Naive thymus-derived CD4-positive, alpha-beta T cell (primary cell): ENCODE measurements around the gene ATXN7. TPM values are rescaled to one million over a fixed set of nuclear protein-coding genes. Genes with fewer than 3 reads are reported as not detected.
A peak's percentile ranks its signal among the peaks of the same experiment; 100 is the strongest.

Source experiments
- ATAC-seq: fragments of 150-1000 bp; cut with Tn5 transposase; 2 replicates; pipeline ENCODE4 v1.10.0; 2021; ENCODE audit warnings: mild to moderate bottlenecking, moderate library complexity
- CTCF ChIA-PET: fragments of 350-600 bp; sonication (Branson Sonifier 250); formaldehyde crosslinking; loops from one replicate; lab custom pipeline; 2021; ENCODE audit warnings: antibody characterized with exemption; lab: Charles Lee
- POLR2A ChIA-PET: fragments of 350-600 bp; sonication (Branson Sonifier 250); formaldehyde crosslinking; loops from one replicate; lab custom pipeline; 2021; ENCODE audit warnings: antibody characterized with exemption, inconsistent platforms; lab: Charles Lee
- DNase-seq, 9 donors: peaks; one replicate each; pipeline versions ENCODE4 v3.0.0 to v3.0.0-alpha.2; 2020 to 2022; ENCODE audit warnings: mixed read lengths in 1 of 9
- H3K27ac ChIP-seq: one replicate; pipeline ENCODE4 v1.7.0; 2013; ENCODE audit warnings: mild to moderate bottlenecking, low read depth, low read length, moderate library complexity
- H3K27me3 ChIP-seq, 2 donors: one replicate each; pipeline ENCODE4 v1.7.0; 2013; ENCODE audit warnings: low read length in 2 of 2, mild to moderate bottlenecking in 2 of 2, moderate library complexity in 2 of 2; ENCODE audit not compliant: control insufficient read depth in 2 of 2, insufficient read depth in 2 of 2
- H3K36me3 ChIP-seq, 3 experiments: 1 replicate in 2 of 3; 2 replicates in 1 of 3; pipeline ENCODE4 v1.7.0; 2013; ENCODE audit warnings: low read length in 3 of 3, mild to moderate bottlenecking in 3 of 3, moderate library complexity in 1 of 3; ENCODE audit not compliant: insufficient read depth in 3 of 3, control insufficient read depth in 2 of 3
- H3K4me1 ChIP-seq, 2 donors: one replicate each; pipeline ENCODE4 v1.7.0; 2013; ENCODE audit warnings: low read length in 2 of 2, mild to moderate bottlenecking in 2 of 2, moderate library complexity in 1 of 2; ENCODE audit not compliant: control insufficient read depth in 2 of 2, insufficient read depth in 2 of 2
- H3K4me3 ChIP-seq: 2 replicates; pipeline ENCODE4 v1.7.0; 2013; ENCODE audit warnings: mild to moderate bottlenecking, low read length
- H3K9me3 ChIP-seq, 3 experiments: 1 replicate in 2 of 3; 2 replicates in 1 of 3; pipeline ENCODE4 v1.7.0; 2013; ENCODE audit warnings: low read length in 3 of 3; ENCODE audit not compliant: control insufficient read depth in 2 of 3
- H3K27ac Mint-ChIP-seq, 9 donors: one replicate each; pipeline ENCODE4 v1.8.0; 2020 to 2022; ENCODE audit warnings: mixed read lengths in 9 of 9, mild to moderate bottlenecking in 8 of 9, moderate library complexity in 5 of 9, inconsistent platforms in 2 of 9
- H3K27me3 Mint-ChIP-seq, 5 donors: one replicate each; pipeline ENCODE4 v1.8.0; 2021 to 2022; ENCODE audit warnings: mixed read lengths in 5 of 5, mild to moderate bottlenecking in 1 of 5
- H3K36me3 Mint-ChIP-seq, 5 donors: one replicate each; pipeline ENCODE4 v1.8.0; 2020 to 2022; ENCODE audit warnings: mixed read lengths in 5 of 5, mild to moderate bottlenecking in 3 of 5, inconsistent platforms in 1 of 5
- H3K4me1 Mint-ChIP-seq, 7 donors: one replicate each; pipeline ENCODE4 v1.8.0; 2020 to 2022; ENCODE audit warnings: mixed read lengths in 7 of 7, mild to moderate bottlenecking in 3 of 7, inconsistent platforms in 1 of 7
- H3K4me3 Mint-ChIP-seq, 10 donors: one replicate each; pipeline ENCODE4 v1.8.0; 2020 to 2022; ENCODE audit warnings: mild to moderate bottlenecking in 10 of 10, mixed read lengths in 10 of 10, moderate library complexity in 6 of 10, inconsistent platforms in 2 of 10
- H3K9me3 Mint-ChIP-seq, 11 donors: one replicate each; pipeline ENCODE4 v1.8.0; 2020 to 2022; ENCODE audit warnings: mixed read lengths in 11 of 11, mild to moderate bottlenecking in 4 of 11, inconsistent platforms in 1 of 11, moderate library complexity in 1 of 11
- intact Hi-C, 2 donors: fragments of 100-400 bp; cut with micrococcal nuclease; formaldehyde crosslinking; loops; one replicate each; pipeline ENCODE4 v1.15.1; 2023
- polyA plus RNA-seq, 2 donors: library from polyadenylated mRNA; unstranded; fragments of 300-500 nt; fragmentation: Illumina TruSeq; gene quantifications; one replicate each; pipeline ENCODE4 v1.2.3, GENCODE V29; 2021
- total RNA-seq, 6 experiments: library from RNA in 5 of 6; stranded (reverse) in 5 of 6; gene quantifications; 1 replicate in 5 of 6; 2 replicates in 1 of 6; pipeline ENCODE4 v1.2.3 and lab custom pipeline; 2021 to 2026

Gene ATXN7
- total and polyA plus RNA-seq, 7 experiments from 2014 or later: 29.8 to 204 (median 142) TPM

DNA sequence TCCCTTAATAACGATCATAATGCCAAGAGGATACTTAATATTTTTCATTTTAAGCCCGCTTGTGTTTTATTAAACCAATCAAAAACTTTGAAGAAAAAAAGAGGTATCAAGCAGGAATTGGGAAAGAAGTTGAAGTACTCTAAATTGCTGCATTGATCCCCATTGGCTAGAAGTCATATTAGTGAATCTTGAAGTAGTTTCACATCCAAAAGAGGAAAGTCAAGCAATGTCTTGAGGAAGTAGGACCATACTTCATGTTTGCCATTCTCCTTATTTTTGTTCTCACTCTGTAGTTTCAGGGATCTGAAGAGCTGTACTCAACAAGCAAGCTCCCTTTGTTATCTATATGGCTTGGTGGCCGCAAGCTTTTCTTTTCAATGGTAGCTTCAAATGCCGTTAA lies 46.3 kb downstream of the ATXN7 start:
- peaks cover 0 to 1% (median 0%) of the 10 kb centered on the region in 11 donors for H3K9me3 Mint-ChIP-seq
- peaks cover 15 to 21% of the 10 kb centered on the region in 2 donors for H3K4me1 ChIP-seq

DNA sequence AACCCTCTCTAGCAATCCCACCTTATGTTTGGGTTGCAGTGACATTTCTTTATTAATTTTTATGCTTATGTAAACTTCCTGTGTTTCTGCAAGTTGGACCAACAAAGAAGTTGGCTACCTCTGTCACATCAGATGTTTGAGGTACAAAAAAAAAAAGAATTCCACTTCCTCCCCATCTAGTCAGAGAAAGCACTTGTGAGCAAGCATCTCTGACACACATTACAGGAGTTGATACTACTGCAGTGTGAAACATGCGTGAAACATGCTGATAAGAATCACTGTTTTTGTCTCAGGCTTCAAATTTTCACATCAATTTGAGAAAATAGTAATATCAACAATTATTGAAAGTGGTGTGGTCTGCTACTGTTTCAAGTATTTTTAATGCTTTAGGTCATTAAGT lies 47.2 kb downstream of the ATXN7 start:
- peak overlapping the region; percentile 85 to 98 (median 89) for H3K4me3 Mint-ChIP-seq
- H3K9me3 Mint-ChIP-seq: peaks cover 0 to 1% (median 0%) of the 10 kb centered on the region in 11 donors
- peaks cover 0 to 11% (median 0%) of the 10 kb centered on the region in 5 donors for H3K36me3 Mint-ChIP-seq
- no peaks in the 10 kb centered on the region for H3K9me3 ChIP-seq
- DNase-seq: peak in 7 of 9 donors; percentile 41 to 69 (median 58)
- H3K27ac ChIP-seq: peak overlapping the region; percentile 96
- peaks cover 0 to 54% (median 38%) of the 10 kb centered on the region in 7 donors for H3K4me1 Mint-ChIP-seq
- POLR2A ChIA-PET: interaction anchor here (0.8 to 1.8 kb wide), 4 partner anchors 48 to 68 kb away, joined by 4 to 14 read pairs (median 9); partner anchors contain the start of genes ATXN7 and THOC7
- H3K27me3 ChIP-seq: no peaks in the 10 kb centered on the region
- peak; percentile 24 for ATAC-seq
- peaks cover 15 to 21% of the 10 kb centered on the region in 2 donors for H3K4me1 ChIP-seq
- no peaks in the 10 kb centered on the region for H3K27me3 Mint-ChIP-seq
- CTCF ChIA-PET: interaction anchor here (0.7 kb wide), 1 partner anchor 51 kb away, joined by 3 read pairs; no protein-coding TSS in a partner anchor
- H3K27ac Mint-ChIP-seq: peak overlapping the region; percentile 88 to 99 (median 95)
- intact Hi-C loops: loop anchor here (1.0 kb wide), 4 partner anchors 11 to 112 kb away; partner anchors contain the start of gene PSMD6 (in 1 of the 2)
- peak overlapping the region; percentile 61 for H3K4me3 ChIP-seq
- peaks cover 0 to 4% (median 0%) of the 10 kb centered on the region in 3 experiments for H3K36me3 ChIP-seq

More for the DNA sequence above, 46.3 kb downstream of the ATXN7 start:
- no peak for ATAC-seq
- peaks cover 0 to 54% (median 38%) of the 10 kb centered on the region in 7 donors for H3K4me1 Mint-ChIP-seq
- Histone ChIP-seq H3K27me3 (no peaks in the 10 kb centered on the region), H3K36me3 (peaks cover 0 to 4% (median 0%) of the 10 kb centered on the region in 3 experiments), H3K27ac (peak overlapping the region; percentile 96), H3K9me3 (no peaks in the 10 kb centered on the region), H3K4me3 (no peak overlapping the region)
- DNase-seq: no peak
- ChIA-PET POLR2A (interaction anchor here (0.8 kb wide), 2 partner anchors 33 to 58 kb away, joined by 3 to 5 read pairs; no protein-coding TSS in a partner anchor), CTCF (no interaction called here)
- H3K27me3 Mint-ChIP-seq: no peaks in the 10 kb centered on the region
- H3K4me3 Mint-ChIP-seq: peak overlapping the region in 2 of 10 donors; percentile 16 to 88
- peak overlapping the region in 8 of 9 donors; percentile 88 to 99 (median 96) for H3K27ac Mint-ChIP-seq
- intact Hi-C loops: loop anchor here in 1 of 2 donors (1.0 kb wide), 1 partner anchor 10 kb away; no protein-coding TSS in a partner anchor
- peaks cover 0 to 11% (median 0%) of the 10 kb centered on the region in 5 donors for H3K36me3 Mint-ChIP-seq

DNA sequence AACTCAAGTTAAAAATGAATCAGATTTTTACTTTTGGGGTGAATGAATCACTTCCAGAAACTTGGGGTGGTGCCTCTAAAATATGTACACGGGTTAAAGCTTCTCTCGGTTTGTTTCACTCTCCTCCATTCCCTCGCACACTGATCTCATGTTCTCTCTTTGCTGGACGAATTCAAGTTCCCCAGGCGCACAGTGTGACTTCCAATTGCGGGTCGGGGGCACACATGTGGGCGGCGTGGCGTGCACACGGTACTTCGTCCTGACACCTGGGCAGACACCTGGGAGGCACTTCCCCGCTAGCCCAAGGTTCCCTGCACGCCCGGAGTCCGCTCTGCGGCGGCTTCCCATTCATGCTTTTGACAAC lies 47.8 kb downstream of the ATXN7 start:
- Histone ChIP-seq H3K4me3 (peak overlapping the region; percentile 61), H3K27ac (peak overlapping the region; percentile 96), H3K36me3 (peaks cover 0 to 4% (median 0%) of the 10 kb centered on the region in 3 experiments), H3K9me3 (no peaks in the 10 kb centered on the region), H3K4me1 (peaks cover 15 to 21% of the 10 kb centered on the region in 2 donors), H3K27me3 (no peaks in the 10 kb centered on the region)
- DNase-seq (peak in 2 of 9 donors; percentile 52 to 56), ATAC-seq (peak; percentile 12)
- H3K36me3 Mint-ChIP-seq: peaks cover 3 to 14% (median 4%) of the 10 kb centered on the region in 5 donors
- ChIA-PET POLR2A (interaction anchor here (0.8 to 1.8 kb wide), 8 partner anchors 9 to 72 kb away, joined by 3 to 14 read pairs (median 4); partner anchors contain the start of genes ATXN7 and THOC7), CTCF (interaction anchor here (0.7 to 1.4 kb wide), 2 partner anchors 50 to 112 kb away, joined by 3 read pairs; partner anchors contain the start of gene PSMD6)
- H3K9me3 Mint-ChIP-seq: no peaks in the 10 kb centered on the region
- H3K4me3 Mint-ChIP-seq: peak overlapping the region; percentile 85 to 98 (median 89)
- H3K27me3 Mint-ChIP-seq: no peaks in the 10 kb centered on the region
- peaks cover 2 to 55% (median 42%) of the 10 kb centered on the region in 7 donors for H3K4me1 Mint-ChIP-seq
- H3K27ac Mint-ChIP-seq: peak overlapping the region; percentile 88 to 99 (median 95)
- intact Hi-C loops: loop anchor here (1.0 kb wide), 3 partner anchors 15 to 112 kb away; partner anchors contain the start of gene PSMD6 (in 1 of the 2)

DNA sequence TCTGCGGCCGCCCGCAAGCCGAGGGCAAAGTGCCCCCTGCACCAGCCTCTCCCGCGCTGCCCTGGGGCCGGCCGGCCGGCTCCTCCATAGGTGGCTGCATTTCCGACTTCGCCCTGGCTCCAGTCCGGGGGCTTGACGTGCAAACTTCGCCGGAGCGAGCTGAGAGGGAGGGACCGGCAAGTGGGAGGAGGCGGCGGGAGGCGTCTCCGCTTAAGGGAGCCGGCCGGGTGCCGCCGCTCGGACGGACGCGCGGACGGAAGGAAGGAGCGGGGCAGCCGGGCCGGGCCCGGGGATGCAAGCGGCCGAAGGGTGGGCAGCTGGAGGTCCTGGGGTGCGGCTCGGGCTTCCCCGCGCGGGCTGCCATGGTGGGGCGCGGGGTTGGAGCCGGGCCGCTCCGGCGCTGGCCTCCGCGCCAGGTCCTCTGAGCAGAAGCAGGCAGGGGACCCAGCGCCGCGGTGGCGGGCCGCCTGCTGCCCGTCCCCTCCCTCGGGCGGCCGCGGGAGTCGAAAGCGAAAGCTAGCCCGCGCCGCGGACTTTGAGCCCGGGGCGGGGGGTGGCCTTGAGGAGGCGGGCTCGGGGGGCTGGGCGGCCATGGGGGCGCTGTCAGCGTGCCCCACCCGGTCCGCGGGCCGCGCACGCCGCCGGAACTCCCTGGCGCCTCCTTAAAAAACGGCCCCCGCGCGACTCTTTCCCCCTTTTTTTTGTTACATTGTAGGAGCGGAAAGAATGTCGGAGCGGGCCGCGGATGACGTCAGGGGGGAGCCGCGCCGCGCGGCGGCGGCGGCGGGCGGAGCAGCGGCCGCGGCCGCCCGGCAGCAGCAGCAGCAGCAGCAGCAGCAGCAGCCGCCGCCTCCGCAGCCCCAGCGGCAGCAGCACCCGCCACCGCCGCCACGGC lies 48.5 kb downstream of the ATXN7 start, which contains the start of gene SCAANT1:
SCAANT1 (minus strand) TSS at position 511 of the 895 bp plus-strand sequence.
- CTCF ChIA-PET: interaction anchor here (1.4 kb wide), 1 partner anchor 111 kb away, joined by 3 read pairs; the partner anchor contains the start of gene PSMD6

DNA sequence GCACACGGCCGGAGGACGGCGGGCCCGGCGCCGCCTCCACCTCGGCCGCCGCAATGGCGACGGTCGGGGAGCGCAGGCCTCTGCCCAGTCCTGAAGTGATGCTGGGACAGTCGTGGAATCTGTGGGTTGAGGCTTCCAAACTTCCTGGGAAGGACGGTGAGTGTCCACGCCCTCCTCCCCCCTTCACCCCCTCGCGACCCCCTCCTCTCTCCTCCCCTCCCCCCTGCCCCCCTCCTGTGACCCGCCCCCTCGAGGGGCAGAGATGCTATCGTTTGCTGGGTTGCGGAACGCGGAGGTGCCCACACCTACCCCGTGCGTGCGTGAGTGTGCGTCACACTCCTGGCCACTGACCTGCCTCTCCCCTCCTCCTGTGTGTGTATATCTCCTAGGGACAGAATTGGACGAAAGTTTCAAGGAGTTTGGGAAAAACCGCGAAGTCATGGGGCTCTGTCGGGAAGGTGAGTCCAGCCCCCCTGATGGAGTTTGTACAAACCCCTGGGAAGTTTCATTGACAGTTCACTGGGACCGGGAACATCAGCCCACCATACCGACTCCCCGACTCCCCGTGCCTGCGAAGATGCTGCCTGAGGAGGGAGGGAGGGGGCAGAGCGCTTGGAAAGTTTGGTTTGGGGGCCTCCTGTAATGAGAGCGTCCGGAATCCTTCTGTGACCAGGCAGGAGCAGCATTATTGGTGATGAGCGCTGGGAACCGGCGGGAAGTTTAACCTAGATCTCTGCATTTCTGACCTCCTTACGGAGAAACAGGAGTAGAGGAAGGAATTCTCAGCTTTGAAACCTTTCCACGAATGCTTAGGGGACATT lies 49.3 kb downstream of the ATXN7 start:
- H3K9me3 Mint-ChIP-seq: no peaks in the 10 kb centered on the region
- peaks cover 0 to 16% (median 0%) of the 10 kb centered on the region in 3 experiments for H3K36me3 ChIP-seq
- no peaks in the 10 kb centered on the region for H3K27me3 Mint-ChIP-seq
- no peaks in the 10 kb centered on the region for H3K9me3 ChIP-seq
- CTCF ChIA-PET: interaction anchor here (1.4 kb wide), 1 partner anchor 111 kb away, joined by 3 read pairs; the partner anchor contains the start of gene PSMD6
- peaks cover 15 to 21% of the 10 kb centered on the region in 2 donors for H3K4me1 ChIP-seq
- H3K4me3 Mint-ChIP-seq: peak overlapping the region; percentile 80 to 95 (median 89)
- H3K36me3 Mint-ChIP-seq: peaks cover 4 to 24% (median 15%) of the 10 kb centered on the region in 5 donors
- POLR2A ChIA-PET: interaction anchor here (1.2 to 1.8 kb wide), 7 partner anchors 11 to 66 kb away, joined by 3 to 14 read pairs (median 4); partner anchors contain the start of genes ATXN7 and THOC7
- peak overlapping the region; percentile 59 to 97 (median 93) for H3K27ac Mint-ChIP-seq
- DNase-seq: peak in 5 of 9 donors; percentile 1 to 55 (median 7)
- H3K27me3 ChIP-seq: no peaks in the 10 kb centered on the region
- peaks cover 4 to 58% (median 53%) of the 10 kb centered on the region in 7 donors for H3K4me1 Mint-ChIP-seq
- peak overlapping the region; percentile 96 for H3K27ac ChIP-seq
- peak; percentile 45 for ATAC-seq
- intact Hi-C loops: loop anchor here (1.0 to 2.0 kb wide), 7 partner anchors 20 to 110 kb away; partner anchors contain the start of genes ATXN7 (in 1 of the 2), PSMD6 (in 1 of the 2) and THOC7 (in 1 of the 2)
- peak overlapping the region; percentile 46 for H3K4me3 ChIP-seq

More for the DNA sequence above, 48.5 kb downstream of the ATXN7 start, which contains the start of gene SCAANT1:
- peak; percentile 69 to 85 (median 83) for DNase-seq
- Histone ChIP-seq H3K4me3 (peak within 1 kb of the TSS; percentile 61), H3K27me3 (no peaks in the 10 kb centered on the region), H3K9me3 (no peaks in the 10 kb centered on the region), H3K36me3 (peaks cover 0 to 9% (median 0%) of the 10 kb centered on the region in 3 experiments), H3K4me1 (peaks cover 15 to 21% of the 10 kb centered on the region in 2 donors), H3K27ac (peak within 1 kb of the TSS; percentile 96)
- intact Hi-C loops: loop anchor here (1.0 to 2.0 kb wide), 9 partner anchors 16 to 111 kb away; partner anchors contain the start of genes PSMD6 (in 2 of the 2), ATXN7 (in 1 of the 2) and THOC7 (in 1 of the 2)
- H3K27me3 Mint-ChIP-seq: no peaks in the 10 kb centered on the region
- no peaks in the 10 kb centered on the region for H3K9me3 Mint-ChIP-seq
- peak; percentile 76 for ATAC-seq
- POLR2A ChIA-PET: interaction anchor here (0.8 to 1.8 kb wide), 8 partner anchors 10 to 71 kb away, joined by 3 to 14 read pairs (median 4); partner anchors contain the start of genes ATXN7 and THOC7
- peaks cover 4 to 56% (median 45%) of the 10 kb centered on the region in 7 donors for H3K4me1 Mint-ChIP-seq
- H3K27ac Mint-ChIP-seq: peak within 1 kb of the TSS; percentile 88 to 99 (median 96)
- peaks cover 4 to 17% (median 8%) of the 10 kb centered on the region in 5 donors for H3K36me3 Mint-ChIP-seq
- peak within 1 kb of the TSS; percentile 87 to 98 (median 90) for H3K4me3 Mint-ChIP-seq
